Nephron progenitor cell (in vitro differentiated cells): ENCODE results near the gene RRAS.
A peak's percentile ranks its signal among the peaks of the same experiment; 100 is the strongest.

Experiments used
- DNase-seq: peaks from one replicate; pipeline ENCODE4 v3.0.0; 2021
- H3K27ac Mint-ChIP-seq: 2 replicates; pipeline ENCODE4 v1.8.0; 2021; ENCODE audit warnings: mild to moderate bottlenecking, moderate library complexity, mixed read lengths
- H3K27me3 Mint-ChIP-seq: 2 replicates; pipeline ENCODE4 v1.8.0; 2021; ENCODE audit warnings: mild to moderate bottlenecking, low read depth, mixed read lengths; ENCODE audit not compliant: poor library complexity
- H3K36me3 Mint-ChIP-seq: 2 replicates; pipeline ENCODE4 v1.8.0; 2021; ENCODE audit warnings: low read depth, mixed read lengths
- H3K4me1 Mint-ChIP-seq: 2 replicates; pipeline ENCODE4 v1.8.0; 2021; ENCODE audit warnings: mixed read lengths
- H3K4me3 Mint-ChIP-seq: 2 replicates; pipeline ENCODE4 v1.8.0; 2021; ENCODE audit warnings: mild to moderate bottlenecking, moderate library complexity, mixed read lengths
- H3K9me3 Mint-ChIP-seq: 2 replicates; pipeline ENCODE4 v1.8.0; 2021; ENCODE audit warnings: mild to moderate bottlenecking, moderate library complexity, mixed read lengths
- TF ChIP-seq, protein P1 (sequence below): fragments of 200-600 bp; sonication (generic); IDR thresholded peaks from 2 replicates; pipeline ENCODE4 v1.5.0; 2021; ENCODE audit warnings: antibody characterized with exemption

RRAS gene

DNA sequence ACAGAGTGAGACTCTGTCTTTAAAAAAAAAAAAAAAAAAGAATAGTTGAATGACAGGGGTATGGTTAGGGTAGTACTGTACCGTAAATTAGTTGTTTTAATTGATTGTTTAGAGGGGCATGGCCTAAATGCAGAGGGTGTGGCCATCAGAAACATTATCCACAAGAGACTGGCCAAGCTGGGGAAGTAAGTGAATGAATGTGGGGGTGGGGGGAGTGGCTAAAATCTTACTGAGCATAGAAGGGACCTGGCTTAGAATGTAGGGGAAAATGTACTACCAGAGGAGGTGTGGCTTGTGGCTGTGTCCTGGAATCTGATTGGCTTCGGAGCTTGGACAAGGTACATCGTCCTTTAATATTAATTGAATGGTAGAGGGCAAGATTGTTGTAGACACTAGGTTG is 29.6 kb upstream of the RRAS start:
- H3K4me3 Mint-ChIP-seq, result no peak overlapping the region
- TF ChIP-seq, protein P1, sequence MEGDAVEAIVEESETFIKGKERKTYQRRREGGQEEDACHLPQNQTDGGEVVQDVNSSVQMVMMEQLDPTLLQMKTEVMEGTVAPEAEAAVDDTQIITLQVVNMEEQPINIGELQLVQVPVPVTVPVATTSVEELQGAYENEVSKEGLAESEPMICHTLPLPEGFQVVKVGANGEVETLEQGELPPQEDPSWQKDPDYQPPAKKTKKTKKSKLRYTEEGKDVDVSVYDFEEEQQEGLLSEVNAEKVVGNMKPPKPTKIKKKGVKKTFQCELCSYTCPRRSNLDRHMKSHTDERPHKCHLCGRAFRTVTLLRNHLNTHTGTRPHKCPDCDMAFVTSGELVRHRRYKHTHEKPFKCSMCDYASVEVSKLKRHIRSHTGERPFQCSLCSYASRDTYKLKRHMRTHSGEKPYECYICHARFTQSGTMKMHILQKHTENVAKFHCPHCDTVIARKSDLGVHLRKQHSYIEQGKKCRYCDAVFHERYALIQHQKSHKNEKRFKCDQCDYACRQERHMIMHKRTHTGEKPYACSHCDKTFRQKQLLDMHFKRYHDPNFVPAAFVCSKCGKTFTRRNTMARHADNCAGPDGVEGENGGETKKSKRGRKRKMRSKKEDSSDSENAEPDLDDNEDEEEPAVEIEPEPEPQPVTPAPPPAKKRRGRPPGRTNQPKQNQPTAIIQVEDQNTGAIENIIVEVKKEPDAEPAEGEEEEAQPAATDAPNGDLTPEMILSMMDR, result no peak
- no peak for DNase-seq
- peaks cover 25% of the 10 kb centered on the region for H3K36me3 Mint-ChIP-seq
- H3K27me3 Mint-ChIP-seq, result peaks cover 4% of the 10 kb centered on the region
- H3K9me3 Mint-ChIP-seq, result no peaks in the 10 kb centered on the region
- H3K4me1 Mint-ChIP-seq, result peaks cover 39% of the 10 kb centered on the region
- no peak overlapping the region for H3K27ac Mint-ChIP-seq

DNA sequence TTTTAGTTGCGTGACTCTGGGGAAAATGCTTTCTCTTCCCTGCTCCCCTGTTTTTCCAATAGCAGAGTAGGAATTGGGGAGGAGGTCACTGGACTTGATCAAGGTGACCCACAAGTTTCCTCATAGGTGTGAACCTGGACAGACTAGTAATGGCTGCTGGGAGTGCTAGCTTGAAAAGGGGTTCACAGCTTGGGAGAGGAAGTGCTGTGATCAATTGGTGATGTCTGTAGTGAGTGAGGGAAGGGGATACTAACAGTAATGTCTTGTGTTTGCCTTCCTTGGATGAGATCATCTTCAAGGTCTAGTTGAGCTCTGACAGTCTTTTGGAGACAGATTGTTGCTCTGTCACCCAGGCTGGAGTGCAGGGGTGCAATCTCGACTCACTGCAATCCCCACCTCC is 27.5 kb upstream of the RRAS start:
- Mint-ChIP-seq H3K4me1 (peaks cover 52% of the 10 kb centered on the region), H3K27ac (peak overlapping the region; percentile 41), H3K4me3 (peak overlapping the region; percentile 97), H3K9me3 (no peaks in the 10 kb centered on the region), H3K36me3 (peaks cover 25% of the 10 kb centered on the region), H3K27me3 (peaks cover 4% of the 10 kb centered on the region)
- no peak for DNase-seq
- TF ChIP-seq, protein P1, result no peak

DNA sequence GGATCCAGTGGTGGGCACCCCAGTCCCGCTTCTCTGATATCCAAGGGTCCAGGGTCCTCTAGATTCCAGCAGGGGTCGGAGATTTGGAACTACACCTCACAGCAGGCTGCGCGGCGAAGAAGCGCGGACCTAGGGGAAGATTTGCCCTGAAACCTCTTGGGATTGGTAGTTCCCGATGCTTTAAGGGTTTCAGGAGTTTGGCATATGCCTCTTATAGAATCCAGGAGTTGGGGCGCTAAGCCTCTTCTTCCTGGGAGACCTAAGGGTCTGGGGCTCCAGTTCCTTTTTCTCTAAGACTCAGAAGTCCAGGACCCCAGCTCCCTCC is 26.1 kb upstream of the RRAS start:
- Mint-ChIP-seq H3K27ac (peak overlapping the region; percentile 85), H3K9me3 (no peaks in the 10 kb centered on the region), H3K4me1 (peaks cover 43% of the 10 kb centered on the region), H3K4me3 (peak overlapping the region; percentile 97), H3K36me3 (peaks cover 27% of the 10 kb centered on the region), H3K27me3 (peaks cover 4% of the 10 kb centered on the region)
- DNase-seq, result no peak
- TF ChIP-seq, protein P1, result no peak

DNA sequence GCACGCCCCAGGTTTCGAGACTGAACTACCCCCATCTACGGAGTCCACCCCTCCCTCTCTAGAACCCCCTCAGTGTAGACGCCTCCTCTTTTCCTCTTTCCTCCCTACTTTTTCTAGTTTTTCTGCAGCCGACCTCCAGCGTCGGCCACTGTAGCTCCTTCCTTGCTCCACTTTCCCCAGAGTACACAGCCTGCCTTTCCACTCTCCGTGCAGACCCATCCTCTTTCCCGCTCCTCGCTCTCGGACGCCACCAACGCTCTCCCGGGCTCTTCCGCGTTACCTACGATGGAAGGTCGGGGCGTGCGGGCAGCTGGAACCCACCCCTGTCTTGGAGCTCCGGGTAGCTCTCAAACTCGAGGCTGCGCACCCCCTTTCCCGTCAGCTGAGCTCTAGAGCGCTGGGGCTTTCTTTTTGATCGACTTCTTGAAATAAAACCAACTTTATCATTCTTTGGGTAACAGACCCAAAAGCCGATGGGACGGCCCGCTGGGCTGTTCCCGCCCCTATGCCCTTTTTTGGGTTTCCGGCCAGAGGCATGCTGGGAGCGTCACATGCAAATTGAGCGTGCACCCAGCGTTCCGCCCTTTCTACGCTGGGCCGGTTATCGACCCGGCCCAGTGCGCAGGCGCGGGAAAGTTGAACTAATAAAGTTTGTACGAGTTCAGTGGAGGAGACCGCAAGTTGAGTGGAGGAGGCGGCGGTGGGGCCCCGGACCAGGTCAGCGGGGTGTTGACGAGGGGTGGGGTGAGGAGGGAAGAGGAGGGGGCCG is 25.6 kb upstream of the RRAS start, which contains the start of the genes BCL2L12 and IRF3:
TSS of gene BCL2L12 (plus strand) at position 583 of the 769 bp plus-strand sequence. CDS start 760 bp downstream, outside the sequence.
TSS of gene IRF3 (minus strand) at position 507 of the 769 bp plus-strand sequence. CDS start 1,019 bp downstream, outside the sequence.
- Mint-ChIP-seq H3K27me3 (peaks cover 4% of the 10 kb centered on the region), H3K4me3 (peak within 1 kb of the TSS; percentile 97), H3K36me3 (peaks cover 28% of the 10 kb centered on the region), H3K27ac (peak within 1 kb of the TSS; percentile 85), H3K4me1 (peaks cover 43% of the 10 kb centered on the region), H3K9me3 (peaks cover under 1% of the 10 kb centered on the region)
- DNase-seq, result peak; percentile 99
- TF ChIP-seq, protein P1, result no peak

DNA sequence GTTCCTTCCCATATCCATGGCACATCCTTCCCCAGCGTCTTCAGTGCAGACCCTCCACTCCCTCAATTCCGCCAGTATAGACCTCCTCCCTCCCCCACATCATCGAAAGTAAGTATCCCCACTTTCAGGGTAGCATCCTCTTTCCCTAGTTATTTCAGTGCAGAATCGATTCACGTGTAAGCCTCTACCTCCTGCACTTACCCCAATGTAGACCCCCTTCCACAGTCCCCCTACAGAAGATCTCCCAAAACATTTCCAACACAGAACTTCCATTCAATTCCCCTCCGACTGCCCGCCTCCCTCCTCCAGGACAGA is 25.1 kb upstream of the RRAS start:
- Mint-ChIP-seq H3K36me3 (peaks cover 31% of the 10 kb centered on the region), H3K27me3 (peaks cover 4% of the 10 kb centered on the region), H3K4me1 (peaks cover 43% of the 10 kb centered on the region), H3K4me3 (peak overlapping the region; percentile 97), H3K9me3 (peaks cover 4% of the 10 kb centered on the region), H3K27ac (peak overlapping the region; percentile 76)
- TF ChIP-seq, protein P1, result no peak
- DNase-seq, result no peak
